LNCAP (cell line): ENCODE data around the gene DCAF6.

Experiments used
- CTCF ChIP-seq: fragments of 450-650 bp; IDR thresholded peaks from 2 replicates; pipeline ENCODE4 v1.5.1; 2017; ENCODE audit warnings: mild to moderate bottlenecking

DCAF6 gene

GRCh38 chr1:168064216-168064615 is 127.7 kb downstream of the DCAF6 start:
- no peak for TF ChIP-seq CTCF

- no peak for TF ChIP-seq CTCF
Measured at GRCh38 chr1:168065506-168065905, 129.0 kb downstream of the DCAF6 start.

- no peak for TF ChIP-seq CTCF
Measured at GRCh38 chr1:168069384-168069783, 132.9 kb downstream of the DCAF6 start.

- TF ChIP-seq CTCF: no peak
Measured at GRCh38 chr1:168079761-168080160, 143.3 kb downstream of the DCAF6 start.

- TF ChIP-seq CTCF: no peak
Measured at GRCh38 chr1:168081373-168082007, 145.0 kb downstream of the DCAF6 start.

- TF ChIP-seq CTCF: peak; percentile 93
Measured at GRCh38 chr1:168082008-168082876, 145.8 kb downstream of the DCAF6 start.

GRCh38 chr1:168083456-168084325 is 147.2 kb downstream of the DCAF6 start:
- no peak for TF ChIP-seq CTCF
